Pulmonary artery endothelial cell (primary cell): ENCODE data around the gene FCHSD1. TPM values are rescaled to one million over a fixed set of nuclear protein-coding genes. Genes with fewer than 3 reads are reported as not detected.

ENCODE experiments used
- DNase-seq: peaks from one replicate; pipeline ENCODE4 v3.0.0-alpha.2; 2011; ENCODE audit warnings: low read depth, low spot score
- total RNA-seq: library from RNA; depleted of rRNA; stranded (reverse); fragments of >200 nt; gene quantifications from 2 replicates; pipeline ENCODE4 v1.2.3, GENCODE V29; 2014

FCHSD1 gene
- total RNA-seq, 1 donor from 2014 or later = 22.9 TPM

DNA sequence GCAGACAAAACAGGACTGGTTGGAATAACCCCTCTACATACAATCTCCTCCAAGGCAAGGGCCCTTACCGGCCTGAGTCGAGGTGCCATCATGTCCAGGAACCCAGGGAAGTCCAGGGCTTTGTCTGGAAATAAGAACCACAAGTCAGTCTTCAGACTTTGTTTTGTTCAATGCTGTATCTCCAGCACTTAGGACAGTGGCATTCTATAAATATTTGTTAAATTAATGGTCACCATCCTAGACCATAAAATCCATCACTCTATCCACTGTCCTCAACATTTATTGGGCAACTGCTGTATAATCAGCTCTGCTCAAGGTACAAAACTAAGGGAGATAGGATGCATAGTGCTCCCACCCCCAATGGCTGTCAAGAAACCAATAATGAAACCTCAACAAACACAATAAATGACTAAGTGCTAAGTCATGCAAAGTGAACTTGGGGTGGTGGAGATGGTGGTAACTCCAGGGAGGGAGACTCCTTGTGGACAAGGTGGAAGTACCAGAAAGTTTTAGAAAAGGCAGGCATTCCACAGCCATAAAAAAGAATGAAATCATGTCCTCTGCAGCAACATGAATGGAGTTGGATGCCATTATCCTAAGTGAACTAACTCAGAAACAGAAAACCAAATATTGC is 9.5 kb downstream of the FCHSD1 start:
- DNase-seq = no peak

DNA sequence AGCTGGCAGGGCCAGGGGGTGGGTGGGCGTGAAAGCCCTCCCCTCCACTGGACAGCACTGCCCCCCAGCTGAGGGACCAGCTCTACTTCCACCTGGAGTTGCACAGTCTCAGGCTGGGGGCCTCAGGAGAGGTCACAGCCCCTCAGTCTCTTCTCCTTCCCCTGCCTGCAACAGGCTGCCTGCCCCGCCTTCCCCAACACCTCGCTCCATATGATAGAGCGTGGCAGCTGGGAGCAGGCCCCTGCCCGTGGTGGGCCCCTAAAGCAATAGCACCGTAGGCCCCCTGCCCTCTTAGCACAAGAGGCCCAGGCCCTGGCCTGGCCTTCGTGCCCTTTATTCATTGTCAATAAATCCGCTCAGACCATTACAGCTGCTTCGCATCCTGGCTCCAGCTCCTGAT is 10.5 kb downstream of the FCHSD1 start:
- no peak for DNase-seq

- no peak for DNase-seq
These were observed 11.2 kb downstream of the FCHSD1 start for GRCh38 chr5:141640051-141640415.

- no peak for DNase-seq
These were observed 11.7 kb downstream of the FCHSD1 start for GRCh38 chr5:141639357-141640050.

DNA sequence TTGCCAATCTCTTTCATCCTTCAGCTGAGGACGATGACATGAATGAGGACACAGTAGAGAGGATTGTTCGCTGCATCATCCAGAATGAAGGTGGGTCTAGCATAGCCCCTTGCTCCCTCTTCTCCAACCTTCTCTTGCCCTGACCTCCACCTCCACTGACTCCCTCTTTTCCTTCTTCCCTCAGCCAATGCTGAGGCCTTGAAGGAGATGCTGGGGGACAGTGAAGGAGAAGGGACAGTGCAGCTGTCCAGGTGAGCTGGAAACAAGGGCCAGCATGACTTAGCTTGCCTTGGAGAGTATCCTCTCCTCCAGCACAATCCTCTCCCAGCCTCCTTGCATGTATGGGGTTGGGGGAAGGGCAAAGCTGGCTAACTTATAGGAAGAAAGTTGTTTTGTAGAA is 12.4 kb downstream of the FCHSD1 start:
- no peak for DNase-seq

DNA sequence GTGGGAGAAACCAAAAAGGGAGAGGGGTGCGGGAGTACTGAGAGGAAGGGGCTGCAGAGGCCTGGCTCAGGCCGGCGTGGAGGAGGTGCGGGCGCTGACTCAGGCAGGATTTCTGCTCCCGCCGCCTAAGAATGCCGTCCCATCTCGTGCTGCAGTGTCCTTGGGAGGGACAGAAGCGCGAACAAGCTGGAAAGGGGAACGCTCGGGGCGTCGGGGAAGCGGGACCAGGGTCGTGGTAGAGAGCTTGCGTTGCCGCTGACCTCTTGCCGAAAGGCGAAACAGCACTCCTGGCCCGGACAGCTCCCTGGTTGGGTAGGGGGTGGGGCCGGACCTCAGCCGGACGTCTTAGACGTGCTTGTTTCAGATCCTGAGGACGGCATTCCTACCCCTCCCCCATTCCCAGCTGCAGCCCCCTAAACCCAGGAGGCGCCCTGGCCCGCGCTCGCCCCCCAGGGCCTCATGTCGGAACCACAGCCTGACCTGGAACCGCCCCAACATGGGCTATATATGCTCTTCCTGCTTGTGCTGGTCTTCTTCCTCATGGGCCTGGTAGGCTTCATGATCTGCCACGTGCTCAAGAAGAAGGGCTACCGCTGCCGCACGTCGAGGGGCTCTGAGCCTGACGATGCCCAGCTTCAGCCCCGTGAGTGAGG is 13.3 kb downstream of the FCHSD1 start:
- no peak for DNase-seq

DNA sequence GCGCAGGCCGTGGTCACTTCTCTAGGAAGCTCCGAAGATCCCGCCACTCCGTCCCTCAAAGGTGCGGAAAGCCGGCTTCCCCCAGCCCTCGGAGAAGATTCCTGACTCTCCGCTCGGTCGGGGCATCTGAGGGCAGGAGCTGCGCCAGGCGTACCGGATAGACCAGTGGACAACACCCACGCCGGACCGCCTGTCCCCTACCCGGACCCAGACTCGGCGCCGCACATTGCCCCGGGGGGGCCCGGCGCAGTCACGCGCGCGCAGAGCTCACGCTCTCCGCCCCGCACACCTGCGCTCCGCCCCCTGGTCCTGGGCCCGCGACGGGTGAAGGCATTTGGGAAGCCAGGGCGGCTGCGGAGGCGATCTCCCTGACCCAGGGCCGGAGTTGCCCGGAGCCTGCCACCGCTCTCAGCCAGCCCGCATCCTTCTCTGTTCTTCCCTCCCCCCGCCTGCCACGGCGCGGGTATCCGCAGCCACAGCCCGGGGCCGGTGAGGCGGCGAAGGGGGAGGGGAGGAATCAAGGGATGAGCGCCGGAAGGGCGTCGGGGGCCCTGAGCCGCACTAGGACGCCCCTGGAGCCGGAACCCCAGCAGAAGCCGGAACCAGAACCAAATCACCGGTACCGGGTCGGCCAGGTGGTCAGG is 14.0 kb downstream of the FCHSD1 start:
- no peak for DNase-seq

- peak; percentile 55 for DNase-seq
These were observed 14.7 kb downstream of the FCHSD1 start, which contains the start of the genes HDAC3 and RELL2 for GRCh38 chr5:141636413-141637122. HDAC3 (minus strand) TSS chr5:141636849; CDS start chr5:141636790, 59 bp downstream. RELL2 (plus strand) TSS chr5:141636997; CDS start chr5:141638226, 1,229 bp downstream.

GRCh38 chr5:141636106-141636412 is 15.2 kb downstream of the FCHSD1 start:
- DNase-seq = no peak

DNA sequence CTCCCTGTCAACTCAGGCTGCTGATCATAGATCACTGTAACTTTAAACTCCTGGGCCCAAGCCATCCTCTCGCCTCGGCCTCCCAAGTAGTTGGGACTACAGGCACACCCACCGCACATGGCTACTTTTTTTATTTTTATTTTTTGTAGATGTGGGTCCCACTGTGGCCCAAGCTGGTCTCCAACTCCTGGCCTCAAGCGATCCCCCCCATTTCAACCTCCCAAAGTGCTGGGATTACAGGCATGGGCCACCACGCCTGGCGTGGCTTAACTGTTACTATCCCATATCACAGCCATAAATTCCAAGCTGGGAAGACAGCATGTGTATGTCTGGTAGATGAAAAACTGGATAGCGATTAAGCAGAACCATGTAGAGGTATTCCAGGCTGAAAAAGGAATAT is 15.6 kb downstream of the FCHSD1 start:
- DNase-seq = no peak

DNA sequence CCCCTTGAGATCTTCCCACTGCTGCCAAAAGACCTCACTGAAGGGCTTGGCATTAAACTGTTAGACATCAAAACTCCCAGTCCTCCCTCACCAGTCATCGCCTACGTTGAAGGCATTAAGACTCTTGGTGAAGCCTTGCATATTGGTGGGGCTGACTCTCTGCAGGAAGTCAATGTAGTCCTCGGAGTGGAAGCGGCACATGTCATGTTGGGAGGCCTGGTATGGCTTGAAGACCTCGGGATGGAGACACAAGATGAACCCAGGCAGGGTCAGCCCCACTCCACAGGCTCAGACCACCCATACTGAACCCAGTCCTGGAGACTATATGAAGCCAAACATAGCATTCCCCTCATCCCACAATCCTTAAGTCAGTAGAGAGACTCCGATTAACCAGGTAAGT is 16.5 kb downstream of the FCHSD1 start:
- no peak for DNase-seq

DNA sequence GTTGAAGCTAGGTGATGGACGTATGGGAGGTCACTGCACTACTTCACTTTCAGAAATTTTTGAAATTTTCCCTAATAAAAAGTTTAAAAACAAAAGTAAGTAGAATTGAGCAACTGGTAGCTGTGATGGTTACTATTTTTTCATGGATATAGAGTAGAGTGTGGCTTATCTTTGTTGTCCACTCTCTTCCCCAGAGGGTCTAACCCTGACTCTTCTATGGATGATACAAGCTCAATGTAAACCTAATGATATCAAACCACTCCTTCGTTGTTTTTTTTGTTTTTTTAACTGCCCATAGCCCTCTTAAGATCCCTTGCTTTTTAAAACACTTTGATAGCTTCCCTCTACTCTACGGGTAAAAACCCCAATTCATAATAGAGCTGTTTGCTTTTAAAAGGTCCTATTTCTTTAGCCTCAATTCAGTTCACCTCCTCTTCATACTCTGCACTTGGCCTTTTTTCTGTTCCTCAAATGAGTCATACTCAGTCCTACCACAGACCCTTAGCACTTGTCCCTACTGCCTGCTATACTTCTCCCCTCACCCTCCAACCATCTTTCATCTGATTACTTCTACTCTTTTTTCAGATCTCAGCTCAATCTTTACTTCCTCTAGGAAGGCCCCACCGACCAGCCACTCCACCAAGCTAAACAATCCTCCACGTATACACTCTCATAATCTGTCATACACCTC is 17.2 kb downstream of the FCHSD1 start:
- no peak for DNase-seq

DNA sequence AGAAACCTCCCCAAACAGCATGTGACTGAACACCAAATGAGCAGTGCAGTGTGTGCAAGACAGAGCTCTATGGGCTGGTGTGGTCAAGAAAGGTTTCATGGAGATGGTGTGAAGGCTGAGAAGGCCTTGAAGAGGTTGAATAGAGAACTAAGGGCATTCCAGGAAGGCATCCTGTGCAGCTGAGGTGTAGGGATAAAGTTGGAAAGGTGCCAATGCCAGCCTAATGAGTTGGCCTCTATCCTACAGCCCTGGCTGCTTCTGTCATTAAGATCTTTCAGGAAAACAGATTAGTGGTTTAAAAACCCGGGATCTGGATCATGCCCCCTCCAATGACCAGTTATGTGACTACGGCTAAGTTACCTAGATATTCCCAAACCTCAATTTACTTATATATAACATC is 18.6 kb downstream of the FCHSD1 start:
- DNase-seq = no peak

GRCh38 chr5:141630570-141631140 is 20.6 kb downstream of the FCHSD1 start:
- no peak for DNase-seq

DNA sequence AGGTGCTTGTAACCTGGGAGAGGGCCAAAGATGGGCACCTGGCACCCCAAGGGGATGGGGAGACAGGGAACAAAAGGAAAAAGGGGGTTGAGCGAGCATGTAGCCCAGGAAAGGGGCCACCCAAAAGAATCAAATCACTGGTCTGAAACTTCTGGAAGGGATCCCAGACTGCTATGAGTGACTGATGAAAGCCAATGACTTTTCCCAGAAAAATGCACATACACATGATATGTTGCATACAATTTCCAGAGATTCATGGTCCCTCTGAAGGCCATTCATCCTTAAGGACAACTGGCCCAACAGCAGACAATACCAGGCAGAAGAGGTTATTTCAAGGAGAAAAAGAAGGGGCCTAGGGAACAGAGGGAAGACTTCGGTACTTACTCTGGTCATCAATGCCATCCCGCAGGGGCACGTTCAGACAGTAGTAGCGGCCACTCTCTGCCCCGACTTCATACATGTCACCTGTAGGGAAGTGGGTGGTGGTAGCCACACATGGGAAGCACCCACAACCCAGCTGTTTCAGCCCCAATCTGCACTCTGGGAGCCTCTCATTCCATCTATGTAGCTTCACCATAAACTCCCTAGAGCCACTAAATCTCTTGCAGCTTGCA is 22.9 kb downstream of the FCHSD1 start:
- no peak for DNase-seq

GRCh38 chr5:141623611-141624010 is 27.6 kb downstream of the FCHSD1 start:
- DNase-seq = no peak

DNA sequence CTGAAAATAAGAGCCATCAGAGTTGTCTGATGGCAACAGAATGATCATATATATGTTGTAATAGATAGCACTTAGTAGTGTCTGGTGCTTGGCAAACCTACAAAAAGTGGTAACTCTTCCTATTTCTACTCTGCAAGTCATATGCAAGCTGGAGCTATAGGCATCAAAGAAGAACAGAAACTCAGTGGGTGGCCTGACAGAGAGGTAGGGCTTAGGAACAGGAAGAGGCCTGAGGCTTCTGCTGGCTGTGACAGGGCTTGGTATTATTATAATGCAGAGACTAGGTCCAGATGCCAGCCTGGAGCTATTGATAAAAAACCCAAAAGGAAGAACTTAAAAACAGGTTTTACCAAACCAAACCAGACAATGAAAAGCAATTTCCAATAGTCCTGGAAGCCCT is 28.0 kb downstream of the FCHSD1 start:
- DNase-seq = no peak

DNA sequence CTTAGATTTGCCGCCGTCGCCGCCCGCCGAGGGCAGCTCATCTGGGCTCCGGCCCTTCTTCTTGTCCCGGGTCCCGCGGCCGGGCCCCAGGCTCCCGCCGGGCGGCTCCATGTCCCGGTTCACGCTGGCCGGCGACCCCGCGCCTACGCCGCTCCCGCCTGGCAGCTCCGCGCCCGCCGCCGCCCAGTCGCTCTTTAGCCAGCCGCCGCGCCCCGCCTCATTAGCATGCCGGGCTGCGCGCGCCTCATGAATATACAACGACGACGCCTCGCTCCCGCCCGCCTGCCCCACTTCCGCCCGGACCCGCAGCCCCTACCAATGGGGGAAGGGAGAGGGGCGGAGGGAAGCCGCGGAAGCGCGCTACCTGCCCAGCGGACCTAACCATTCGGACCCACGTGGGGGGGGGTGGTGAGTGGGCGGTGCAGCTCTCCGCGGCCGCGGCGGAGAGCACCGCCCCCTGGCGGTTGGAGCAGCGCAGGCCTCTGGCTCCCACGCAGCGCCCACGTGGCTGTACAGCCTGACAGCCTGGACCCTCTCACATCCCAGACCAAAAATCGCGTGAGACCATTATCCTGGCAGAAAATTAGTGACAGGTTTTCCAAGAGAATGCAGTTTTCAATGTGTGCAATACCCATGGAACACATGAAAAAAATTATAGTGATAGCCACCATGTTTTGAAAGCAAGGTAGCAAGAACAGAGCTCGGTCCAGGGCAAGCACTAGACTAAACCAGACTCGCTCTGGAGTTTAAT is 32.2 kb downstream of the FCHSD1 start, which contains the start of gene DIAPH1:
DIAPH1 (minus strand) TSS at position 197 of the 751 bp plus-strand sequence; CDS start at position 111, 86 bp downstream.
- DNase-seq = peak; percentile 86

- no peak for DNase-seq
These were observed 33.0 kb downstream of the FCHSD1 start for GRCh38 chr5:141618030-141618803.
